Measurements from ENCODE around the gene TGFA.

DNA sequence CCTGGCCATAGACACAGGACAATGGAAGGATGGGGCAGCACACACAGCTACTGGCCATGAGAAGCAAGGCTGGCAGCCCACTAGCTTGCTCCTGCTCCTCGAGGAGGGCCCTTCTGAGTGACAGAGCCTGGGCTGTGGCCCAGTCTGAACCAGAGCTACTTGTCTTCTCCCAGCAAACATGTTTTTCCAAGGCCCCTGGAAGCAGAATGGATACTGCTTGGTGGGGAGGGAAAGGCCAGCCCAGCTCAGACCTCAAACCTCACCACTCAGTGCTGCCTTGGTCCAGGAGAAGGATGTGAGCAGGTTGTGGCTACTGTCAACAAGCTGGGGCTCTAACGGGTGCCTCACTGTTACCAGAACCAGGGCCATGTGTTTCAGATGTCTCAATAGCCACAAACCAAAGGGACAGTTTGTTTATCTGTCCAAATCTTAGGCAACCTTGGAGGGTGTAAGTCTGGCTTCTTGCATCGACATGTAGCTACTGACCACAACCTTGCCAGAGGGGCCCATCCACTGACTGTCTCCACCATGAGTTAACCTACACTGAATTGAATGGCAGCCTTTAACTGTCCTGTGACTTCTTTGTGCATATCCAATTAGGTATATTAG is 98.6 kb downstream of the TGFA start:
- TF ChIP-seq, protein P1, sequence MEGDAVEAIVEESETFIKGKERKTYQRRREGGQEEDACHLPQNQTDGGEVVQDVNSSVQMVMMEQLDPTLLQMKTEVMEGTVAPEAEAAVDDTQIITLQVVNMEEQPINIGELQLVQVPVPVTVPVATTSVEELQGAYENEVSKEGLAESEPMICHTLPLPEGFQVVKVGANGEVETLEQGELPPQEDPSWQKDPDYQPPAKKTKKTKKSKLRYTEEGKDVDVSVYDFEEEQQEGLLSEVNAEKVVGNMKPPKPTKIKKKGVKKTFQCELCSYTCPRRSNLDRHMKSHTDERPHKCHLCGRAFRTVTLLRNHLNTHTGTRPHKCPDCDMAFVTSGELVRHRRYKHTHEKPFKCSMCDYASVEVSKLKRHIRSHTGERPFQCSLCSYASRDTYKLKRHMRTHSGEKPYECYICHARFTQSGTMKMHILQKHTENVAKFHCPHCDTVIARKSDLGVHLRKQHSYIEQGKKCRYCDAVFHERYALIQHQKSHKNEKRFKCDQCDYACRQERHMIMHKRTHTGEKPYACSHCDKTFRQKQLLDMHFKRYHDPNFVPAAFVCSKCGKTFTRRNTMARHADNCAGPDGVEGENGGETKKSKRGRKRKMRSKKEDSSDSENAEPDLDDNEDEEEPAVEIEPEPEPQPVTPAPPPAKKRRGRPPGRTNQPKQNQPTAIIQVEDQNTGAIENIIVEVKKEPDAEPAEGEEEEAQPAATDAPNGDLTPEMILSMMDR (optimal IDR thresholded peaks at IDR 0.05 in 1 of 3, IDR thresholded peaks at IDR 0.05 in 1 of 3, conservative IDR thresholded peaks at IDR 0.05 in 1 of 3; ENCODE audit: extremely low read depth in 1 of 3, insufficient read depth in 2 of 3, low read length in 3 of 3) = no peak
- no peak for TF ChIP-seq EZH2 (IDR thresholded peaks at IDR 0.05; ENCODE audit: low read length)
